WTC11 (cell line): ENCODE measurements around the gene PCP2.

Experiments
- CREB1 ChIP-seq: sonication (generic); formaldehyde crosslinking; IDR thresholded peaks from 2 replicates; pipeline ENCODE4 v1.8.0; 2023; ENCODE audit warnings: mild to moderate bottlenecking, missing genetic modification reagents
- TP53 ChIP-seq: sonication (generic); formaldehyde crosslinking; IDR thresholded peaks from 2 replicates; pipeline ENCODE4 v1.8.1; 2023; ENCODE audit warnings: mild to moderate bottlenecking, missing genetic modification reagents
- ZNF121 ChIP-seq: sonication (generic); formaldehyde crosslinking; IDR thresholded peaks from 2 replicates; pipeline ENCODE4 v1.8.0; 2023; ENCODE audit warnings: missing genetic modification reagents
- TF ChIP-seq, protein P1 (sequence below): sonication (generic); formaldehyde crosslinking; IDR thresholded peaks from 2 replicates; pipeline ENCODE4 v1.8.0; 2022; ENCODE audit warnings: mild to moderate bottlenecking, missing genetic modification reagents

DNA sequence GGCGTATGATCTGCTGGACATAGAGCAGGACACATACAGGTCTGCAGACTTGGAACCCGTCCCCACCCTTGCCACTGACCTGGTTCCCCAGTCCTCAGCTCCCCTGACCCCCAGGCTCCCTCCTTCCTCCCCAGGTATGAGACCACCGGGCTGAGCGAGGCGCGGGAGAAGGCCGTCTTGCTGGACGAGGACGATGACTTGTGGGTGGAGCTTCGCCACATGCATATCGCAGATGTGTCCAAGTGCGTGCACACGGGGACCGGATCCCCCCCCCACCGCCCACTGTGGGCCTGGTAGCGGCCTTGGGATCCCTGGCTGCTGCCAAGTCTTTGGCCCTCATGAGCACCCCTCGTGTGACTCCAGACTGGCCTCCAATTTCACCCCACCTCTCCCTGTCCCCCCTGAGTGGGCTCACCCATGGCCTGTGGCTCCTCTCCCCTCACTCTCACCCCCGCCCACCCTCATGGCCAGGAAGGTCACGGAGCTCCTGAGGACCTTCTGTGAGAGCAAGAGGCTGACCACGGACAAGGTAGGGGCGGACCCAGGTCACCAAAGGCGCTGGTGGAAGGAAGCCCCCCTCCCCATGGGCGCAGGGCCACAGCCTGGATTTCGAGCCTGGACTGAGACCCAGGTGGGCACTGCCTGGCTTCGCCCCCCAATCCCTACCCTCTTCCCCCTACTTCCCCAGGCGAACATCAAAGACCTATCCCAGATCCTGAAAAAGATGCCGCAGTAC lies 8.9 kb upstream of the PCP2 start:
- TF ChIP-seq TP53 (CRISPR knock-in tag) (no peak), CREB1 (CRISPR knock-in tag) (no peak), ZNF121 (no peak)
- TF ChIP-seq, protein P1, sequence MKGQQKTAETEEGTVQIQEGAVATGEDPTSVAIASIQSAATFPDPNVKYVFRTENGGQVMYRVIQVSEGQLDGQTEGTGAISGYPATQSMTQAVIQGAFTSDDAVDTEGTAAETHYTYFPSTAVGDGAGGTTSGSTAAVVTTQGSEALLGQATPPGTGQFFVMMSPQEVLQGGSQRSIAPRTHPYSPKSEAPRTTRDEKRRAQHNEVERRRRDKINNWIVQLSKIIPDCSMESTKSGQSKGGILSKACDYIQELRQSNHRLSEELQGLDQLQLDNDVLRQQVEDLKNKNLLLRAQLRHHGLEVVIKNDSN (CRISPR knock-in tag) = no peak
